ENCODE results near the gene CDK5. TPM values are rescaled to one million over a fixed set of nuclear protein-coding genes. Genes with fewer than 3 reads are reported as not detected.

The CDK5 gene
- total and polyA plus RNA-seq, 2 donors (not counting 1 experiment from before 2014, with no cell fraction given) = 8.2 to 8.4 TPM

DNA sequence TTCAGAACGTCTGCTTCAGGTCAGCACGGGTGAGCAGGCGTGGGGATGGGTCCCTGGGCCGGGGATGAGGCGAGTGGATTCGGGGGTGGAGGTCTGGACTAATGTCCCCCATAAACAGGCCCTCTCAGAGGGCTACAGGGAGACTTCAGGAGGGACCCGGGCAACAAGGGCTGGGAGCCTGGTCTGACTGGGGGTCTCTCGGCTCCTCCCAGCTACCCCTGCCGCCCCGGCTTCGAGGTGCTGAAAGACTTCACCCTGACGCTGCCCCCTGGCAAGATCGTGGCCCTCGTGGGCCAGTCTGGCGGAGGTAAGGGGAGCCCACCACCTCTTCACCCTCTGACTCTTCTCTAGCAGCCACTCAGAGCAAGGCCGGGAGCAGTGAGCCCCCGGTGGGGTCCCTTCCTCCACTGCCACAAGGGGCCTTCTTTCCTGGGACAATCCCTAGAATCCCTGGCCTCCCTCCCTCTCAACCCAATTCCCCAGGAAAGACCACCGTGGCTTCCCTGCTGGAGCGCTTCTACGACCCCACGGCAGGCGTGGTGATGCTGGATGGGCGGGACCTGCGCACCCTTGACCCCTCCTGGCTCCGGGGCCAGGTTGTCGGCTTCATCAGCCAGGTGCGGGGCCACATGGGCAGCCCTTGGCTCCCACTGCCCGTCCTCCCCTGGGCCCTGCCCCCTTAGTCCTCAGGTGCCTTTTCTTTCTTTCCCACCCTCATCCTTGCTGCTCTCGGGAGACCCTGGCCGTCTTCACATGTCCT, 16.9 kb downstream of the CDK5 start:
- intact Hi-C loops (cut with micrococcal nuclease) = no loop called here
- no peaks in the 10 kb centered on the region for H3K4me1 Mint-ChIP-seq
- Histone ChIP-seq H3K27ac (ENCODE audit: low read length in 2 of 2) (no peak overlapping the region), H4K20me1 (ENCODE audit: control insufficient read depth, insufficient read depth, low read length, poor library complexity, severe bottlenecking) (no peaks in the 10 kb centered on the region), H3K79me2 (ENCODE audit: control insufficient read depth, insufficient read depth, low read length) (no peaks in the 10 kb centered on the region), H3K4me1 (ENCODE audit: control insufficient read depth in 2 of 2, insufficient read depth in 2 of 2, low read length in 2 of 2) (no peaks in the 10 kb centered on the region), H3K4me3 (ENCODE audit: control extremely low read depth in 1 of 5, extremely low read depth in 1 of 5, insufficient read depth in 1 of 5, low read depth in 2 of 5, low read length in 4 of 5) (no peak overlapping the region), H3K9me3 (ENCODE audit: control extremely low read depth in 1 of 3, control insufficient read depth in 2 of 3, insufficient read depth in 1 of 3, low read length in 2 of 3) (no peaks in the 10 kb centered on the region), H3K4me2 (replicated peaks; ENCODE audit: low read depth, low read length, poor library complexity, severe bottlenecking) (no peak overlapping the region), H2AFZ (ENCODE audit: insufficient read depth, low read depth, low read length, poor library complexity, severe bottlenecking) (no peak overlapping the region), H3K27me3 (replicated peaks in 1 of 4; ENCODE audit: control extremely low read depth in 1 of 4, control insufficient read depth in 3 of 4, insufficient read depth in 4 of 4, low read length in 3 of 4) (no peaks in the 10 kb centered on the region), H3K36me3 (replicated peaks in 1 of 2; ENCODE audit: control extremely low read depth in 1 of 2, control insufficient read depth in 1 of 2, extremely low read depth in 1 of 2, insufficient read depth in 2 of 2, low read length in 1 of 2) (peaks cover 0 to 7% of the 10 kb centered on the region in 2 experiments), H3K9ac (ENCODE audit: low read length) (no peak overlapping the region)
- WGBS (ENCODE audit: insufficient coverage) = 95% methylated on average over 30 of the region's 30 CpGs
- H3K27me3 Mint-ChIP-seq = no peaks in the 10 kb centered on the region
- ChIA-PET POLR2A (no interaction called here), CTCF (no interaction called here)
- no peaks in the 10 kb centered on the region for H3K9me3 Mint-ChIP-seq (ENCODE audit: insufficient read depth)
- TF ChIP-seq EZH2 (IDR thresholded peaks at IDR 0.05; ENCODE audit: borderline replicate concordance, insufficient read depth, low read depth, low read length, poor library complexity, severe bottlenecking) = no peak
- TF ChIP-seq, protein P1, sequence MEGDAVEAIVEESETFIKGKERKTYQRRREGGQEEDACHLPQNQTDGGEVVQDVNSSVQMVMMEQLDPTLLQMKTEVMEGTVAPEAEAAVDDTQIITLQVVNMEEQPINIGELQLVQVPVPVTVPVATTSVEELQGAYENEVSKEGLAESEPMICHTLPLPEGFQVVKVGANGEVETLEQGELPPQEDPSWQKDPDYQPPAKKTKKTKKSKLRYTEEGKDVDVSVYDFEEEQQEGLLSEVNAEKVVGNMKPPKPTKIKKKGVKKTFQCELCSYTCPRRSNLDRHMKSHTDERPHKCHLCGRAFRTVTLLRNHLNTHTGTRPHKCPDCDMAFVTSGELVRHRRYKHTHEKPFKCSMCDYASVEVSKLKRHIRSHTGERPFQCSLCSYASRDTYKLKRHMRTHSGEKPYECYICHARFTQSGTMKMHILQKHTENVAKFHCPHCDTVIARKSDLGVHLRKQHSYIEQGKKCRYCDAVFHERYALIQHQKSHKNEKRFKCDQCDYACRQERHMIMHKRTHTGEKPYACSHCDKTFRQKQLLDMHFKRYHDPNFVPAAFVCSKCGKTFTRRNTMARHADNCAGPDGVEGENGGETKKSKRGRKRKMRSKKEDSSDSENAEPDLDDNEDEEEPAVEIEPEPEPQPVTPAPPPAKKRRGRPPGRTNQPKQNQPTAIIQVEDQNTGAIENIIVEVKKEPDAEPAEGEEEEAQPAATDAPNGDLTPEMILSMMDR (IDR thresholded peaks at IDR 0.05) = no peak
- H3K4me3 Mint-ChIP-seq = no peak overlapping the region
- no peak for DNase-seq
- H3K27ac Mint-ChIP-seq = no peak overlapping the region
- no peak for ATAC-seq (ENCODE audit: low read depth)

DNA sequence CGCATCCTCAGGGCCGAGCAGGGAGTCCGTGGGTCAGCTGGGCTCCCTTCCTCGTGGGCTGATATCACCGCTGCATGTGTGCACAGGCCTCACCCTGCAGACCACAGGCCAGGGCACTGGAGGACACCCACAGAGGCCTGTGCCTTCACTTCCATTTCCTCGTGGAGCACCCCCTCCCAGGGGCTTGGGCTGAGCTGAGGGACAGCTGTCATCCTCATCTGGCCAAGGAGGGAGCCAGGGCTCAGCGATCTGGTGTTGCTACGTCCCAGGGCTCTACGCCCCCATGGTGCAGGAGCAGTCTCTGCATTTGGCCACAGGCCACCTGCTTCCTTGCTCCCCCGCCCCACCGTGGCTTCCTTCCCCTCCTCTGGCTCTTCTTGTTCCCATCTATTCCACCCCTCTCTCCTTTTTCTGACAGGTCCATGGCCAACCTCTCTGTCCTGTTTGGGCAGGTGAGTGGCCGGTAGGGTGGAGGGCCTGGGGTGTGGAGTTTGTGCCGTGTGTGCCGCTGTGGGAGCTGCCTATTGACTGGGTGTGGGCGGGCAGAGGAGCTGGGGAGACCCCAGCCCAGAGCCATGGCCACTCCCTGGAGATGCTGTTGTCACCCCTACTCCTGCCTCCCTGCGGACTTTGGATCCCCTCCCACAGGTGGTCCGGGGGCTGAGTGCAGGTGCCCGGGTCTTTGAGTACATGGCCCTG, 17.7 kb downstream of the CDK5 start:
- ATAC-seq (ENCODE audit: low read depth) (no peak), DNase-seq (no peak)
- Histone ChIP-seq H3K9me3 (ENCODE audit: control extremely low read depth in 1 of 3, control insufficient read depth in 2 of 3, insufficient read depth in 1 of 3, low read length in 2 of 3) (no peaks in the 10 kb centered on the region), H3K27me3 (replicated peaks in 1 of 4; ENCODE audit: control extremely low read depth in 1 of 4, control insufficient read depth in 3 of 4, insufficient read depth in 4 of 4, low read length in 3 of 4) (no peaks in the 10 kb centered on the region), H3K4me2 (replicated peaks; ENCODE audit: low read depth, low read length, poor library complexity, severe bottlenecking) (no peak overlapping the region), H4K20me1 (ENCODE audit: control insufficient read depth, insufficient read depth, low read length, poor library complexity, severe bottlenecking) (no peaks in the 10 kb centered on the region), H3K4me1 (ENCODE audit: control insufficient read depth in 2 of 2, insufficient read depth in 2 of 2, low read length in 2 of 2) (no peaks in the 10 kb centered on the region), H2AFZ (ENCODE audit: insufficient read depth, low read depth, low read length, poor library complexity, severe bottlenecking) (no peak overlapping the region), H3K27ac (ENCODE audit: low read length in 2 of 2) (no peak overlapping the region), H3K4me3 (ENCODE audit: control extremely low read depth in 1 of 5, extremely low read depth in 1 of 5, insufficient read depth in 1 of 5, low read depth in 2 of 5, low read length in 4 of 5) (no peak overlapping the region), H3K79me2 (ENCODE audit: control insufficient read depth, insufficient read depth, low read length) (no peaks in the 10 kb centered on the region), H3K9ac (ENCODE audit: low read length) (no peak overlapping the region), H3K36me3 (replicated peaks in 1 of 2; ENCODE audit: control extremely low read depth in 1 of 2, control insufficient read depth in 1 of 2, extremely low read depth in 1 of 2, insufficient read depth in 2 of 2, low read length in 1 of 2) (peaks cover 0 to 15% of the 10 kb centered on the region in 2 experiments)
- H3K9me3 Mint-ChIP-seq (ENCODE audit: insufficient read depth) = no peaks in the 10 kb centered on the region
- no peak overlapping the region for H3K27ac Mint-ChIP-seq
- no peak overlapping the region for H3K4me3 Mint-ChIP-seq
- intact Hi-C loops (cut with micrococcal nuclease) = no loop called here
- ChIA-PET CTCF (no interaction called here), POLR2A (no interaction called here)
- WGBS (ENCODE audit: insufficient coverage) = 73% methylated on average over 16 of the region's 18 CpGs
- TF ChIP-seq, protein P1 (IDR thresholded peaks at IDR 0.05) = no peak
- no peak for TF ChIP-seq EZH2 (IDR thresholded peaks at IDR 0.05; ENCODE audit: borderline replicate concordance, insufficient read depth, low read depth, low read length, poor library complexity, severe bottlenecking)
- no peaks in the 10 kb centered on the region for H3K4me1 Mint-ChIP-seq
- H3K27me3 Mint-ChIP-seq = no peaks in the 10 kb centered on the region
